Activated CD4-positive, CD25-positive, alpha-beta regulatory T cell treated with anti-CD3 and anti-CD28 coated beads, Interleukin-2, amount 50 U/mL, for 72 hours (primary cell): ENCODE results near the gene C10orf95.

ENCODE experiments used
- DNase-seq: peaks from one replicate; pipeline ENCODE4 v3.0.0; 2021

C10orf95 gene

DNA sequence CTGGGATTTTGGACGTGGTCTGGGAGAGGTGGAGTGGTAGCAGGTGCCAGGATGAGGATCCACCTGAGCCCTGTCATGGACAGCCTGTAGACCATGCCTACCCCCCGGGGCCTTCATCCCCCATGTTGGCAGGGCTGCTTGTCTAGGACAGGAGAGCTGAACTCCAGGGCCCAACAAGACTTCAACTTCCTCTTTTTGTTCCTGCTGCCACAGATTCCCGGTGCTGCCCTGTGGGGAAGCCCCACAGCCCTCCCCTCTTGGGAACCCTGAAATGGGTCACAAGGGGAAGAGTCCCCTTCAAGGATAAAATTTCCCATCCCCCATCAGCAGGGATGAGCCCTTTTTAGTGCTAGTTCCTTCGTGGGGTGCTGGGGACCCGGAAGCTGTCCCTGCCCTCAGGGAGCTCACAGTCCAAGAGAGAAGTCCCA lies 17.7 kb downstream of the C10orf95 start:
- DNase-seq, result no peak

DNA sequence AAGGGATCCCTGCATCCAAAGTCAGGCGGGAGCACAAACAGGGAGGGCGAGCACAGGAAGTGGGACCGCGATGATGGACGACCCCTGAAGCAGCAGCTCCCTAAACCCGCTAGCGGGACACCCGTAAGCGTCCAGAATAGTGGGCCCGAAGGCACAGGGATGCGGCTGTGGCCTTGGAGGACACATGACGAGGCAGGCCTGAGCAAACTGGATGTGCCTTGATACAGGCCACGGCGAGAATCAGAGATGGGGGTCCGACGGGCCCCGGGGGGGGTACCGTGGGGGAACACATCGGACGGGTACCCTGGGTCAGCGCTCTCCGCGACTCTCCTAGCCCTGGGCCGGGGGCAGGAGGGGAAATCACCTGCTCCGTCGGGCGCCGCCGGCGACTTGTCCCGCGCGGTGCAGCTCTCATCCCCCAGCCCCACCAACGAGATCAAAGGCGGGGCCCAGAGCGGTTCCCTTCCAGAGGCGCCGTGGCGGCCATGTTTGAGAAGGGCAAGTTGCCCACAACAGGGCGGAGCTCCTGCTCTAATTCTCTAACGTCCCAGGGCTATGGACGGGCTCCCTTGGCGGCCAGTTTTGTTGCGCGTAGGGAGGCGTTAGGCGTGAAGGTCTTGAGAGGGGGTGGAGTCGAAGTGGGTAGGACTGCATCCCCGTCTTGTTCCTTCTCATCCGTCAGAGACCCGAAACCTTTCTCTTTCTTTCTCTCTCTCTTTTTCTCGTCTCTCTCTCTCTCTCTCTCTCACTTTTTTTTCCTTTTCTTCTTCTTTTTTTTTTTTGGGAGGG lies 19.0 kb downstream of the C10orf95 start, which contains the start of gene CUEDC2:
Gene CUEDC2 (minus strand): TSS at position 413 of the 789 bp plus-strand sequence. CDS start 7,386 bp downstream, outside the sequence.
- DNase-seq, result peak; percentile 99

DNA sequence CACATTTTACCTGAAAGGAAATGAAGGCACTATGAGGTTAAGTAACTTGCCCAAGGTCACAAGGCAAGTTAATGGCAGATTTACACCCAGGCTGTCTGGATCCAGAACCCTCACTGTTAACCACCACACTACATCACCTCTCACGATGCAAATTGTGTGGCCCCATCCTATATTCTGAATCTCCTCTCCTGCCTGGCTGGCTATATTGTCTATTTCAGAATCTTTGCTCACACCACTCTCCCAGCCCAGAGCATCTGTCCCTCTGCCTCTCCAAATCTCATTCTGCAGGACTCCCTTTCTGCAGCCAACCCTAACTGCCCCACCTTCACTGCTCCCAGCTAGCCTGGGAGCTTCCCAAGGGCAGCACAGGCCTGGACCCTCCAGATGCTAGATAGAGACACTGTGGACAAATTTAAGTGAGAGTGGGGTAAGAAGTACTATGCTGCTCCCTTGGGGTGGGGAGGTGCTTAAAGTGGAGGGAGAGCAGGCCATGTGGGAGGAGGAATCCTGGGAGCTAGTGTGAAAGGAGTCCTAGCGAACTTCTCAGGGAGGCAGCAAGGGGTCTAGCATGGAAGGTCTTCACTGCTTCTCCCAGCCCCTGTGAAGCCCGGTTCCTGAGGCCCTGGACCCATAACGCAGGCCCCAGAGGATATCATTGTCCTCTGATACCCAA lies 19.8 kb downstream of the C10orf95 start:
- DNase-seq, result no peak

DNA sequence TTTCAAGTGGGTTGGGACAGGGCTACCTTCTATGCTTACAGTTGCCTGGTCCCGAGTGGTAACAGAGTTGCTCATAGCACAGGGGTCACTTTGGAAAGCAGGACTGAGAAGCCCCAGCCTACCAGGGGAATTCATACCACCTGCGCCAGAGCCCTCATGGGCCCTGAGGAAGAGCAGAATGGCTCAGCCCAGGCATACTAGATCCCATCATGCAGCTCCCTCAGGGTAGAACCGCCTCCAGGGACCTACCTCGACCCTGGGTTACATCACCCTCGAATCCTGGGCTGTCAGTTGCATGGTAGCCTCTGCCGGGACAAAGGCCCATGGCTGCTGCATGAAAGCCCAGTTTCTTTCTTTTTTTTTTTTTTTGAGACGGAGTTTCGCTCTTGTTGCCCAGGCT lies 21.9 kb downstream of the C10orf95 start:
- no peak for DNase-seq

DNA sequence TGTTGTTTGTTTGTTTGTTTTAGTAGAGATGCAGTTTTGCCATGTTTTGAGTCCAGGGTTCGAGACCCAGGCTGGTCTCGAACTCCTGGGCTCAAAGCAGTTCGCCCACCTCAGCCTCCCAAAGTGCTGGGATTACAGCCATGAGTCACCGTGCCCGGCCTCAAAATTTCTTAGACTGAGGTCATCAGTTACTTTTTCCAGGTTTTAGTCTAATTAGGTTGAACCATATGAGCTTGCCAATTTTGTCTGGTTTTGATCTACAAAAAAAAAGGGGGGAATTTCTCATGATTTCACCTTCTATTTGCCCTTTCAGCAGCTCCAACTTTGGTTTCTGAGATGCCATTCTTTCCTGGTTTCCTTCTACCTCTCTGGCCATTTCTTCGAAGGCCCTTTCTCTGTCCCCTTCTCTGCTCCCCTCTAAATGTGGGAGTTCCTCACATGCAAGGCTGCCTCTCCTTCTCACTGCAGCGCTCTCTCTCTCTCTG lies 24.5 kb downstream of the C10orf95 start:
- DNase-seq, result no peak

DNA sequence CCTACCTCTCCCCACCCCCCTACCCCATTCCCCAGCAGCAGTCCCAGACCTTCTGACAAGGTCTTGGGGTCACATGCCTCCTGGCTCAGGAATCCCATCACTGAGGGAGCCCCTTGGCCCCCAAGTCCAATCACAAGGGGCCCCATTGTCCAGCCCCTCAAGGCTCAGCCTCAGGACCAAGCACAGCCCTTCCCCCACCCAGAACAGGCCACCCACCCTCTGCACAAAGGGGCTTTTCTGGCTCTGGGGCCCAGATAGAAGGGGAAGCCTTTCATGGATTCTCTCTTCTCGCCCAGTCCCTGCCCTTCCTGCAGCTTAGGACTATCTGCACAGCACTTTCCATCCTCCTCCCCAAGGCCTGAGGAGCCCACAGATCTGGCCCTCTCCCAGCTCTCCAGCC lies 25.9 kb downstream of the C10orf95 start:
- no peak for DNase-seq

DNA sequence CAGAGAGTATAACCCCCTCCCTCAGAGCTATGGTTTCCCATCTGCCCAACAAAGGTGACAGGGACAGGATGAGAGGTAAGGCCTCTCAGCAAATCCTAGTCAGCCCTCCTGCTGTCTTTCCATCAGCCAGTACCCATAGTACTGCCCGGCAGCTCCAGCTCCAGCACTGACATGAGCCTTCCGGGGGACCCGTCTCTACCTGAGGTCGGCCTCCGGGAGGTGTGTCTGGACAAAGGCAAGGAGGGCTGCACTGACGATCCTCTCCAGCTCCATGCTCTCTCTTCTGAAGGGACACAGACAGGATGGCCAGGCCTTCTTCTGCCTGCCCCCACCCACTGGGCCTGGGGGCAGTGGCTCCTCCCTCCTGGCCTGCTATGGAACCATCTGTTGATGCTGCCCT lies 26.4 kb downstream of the C10orf95 start:
- DNase-seq, result no peak

DNA sequence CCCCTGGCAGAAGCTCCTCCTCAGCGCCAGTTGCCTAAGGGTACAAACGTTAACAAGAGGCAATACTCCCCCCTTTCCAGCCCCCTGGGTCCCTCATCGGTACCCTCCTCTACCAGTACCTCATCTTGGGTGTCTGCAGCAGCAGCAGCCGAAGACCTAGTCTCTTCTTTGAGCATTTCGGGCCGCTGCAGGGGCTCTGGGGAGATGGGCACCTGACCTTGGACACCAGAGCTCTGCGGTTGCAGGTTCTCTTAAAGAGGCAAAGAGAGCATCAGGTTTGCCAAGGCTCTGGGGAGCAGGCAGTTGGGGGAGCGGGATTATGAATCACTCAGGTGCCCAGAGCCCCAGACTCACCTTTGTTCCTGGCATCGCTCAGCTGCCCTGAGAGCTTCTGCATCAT lies 27.2 kb downstream of the C10orf95 start:
- no peak for DNase-seq

DNA sequence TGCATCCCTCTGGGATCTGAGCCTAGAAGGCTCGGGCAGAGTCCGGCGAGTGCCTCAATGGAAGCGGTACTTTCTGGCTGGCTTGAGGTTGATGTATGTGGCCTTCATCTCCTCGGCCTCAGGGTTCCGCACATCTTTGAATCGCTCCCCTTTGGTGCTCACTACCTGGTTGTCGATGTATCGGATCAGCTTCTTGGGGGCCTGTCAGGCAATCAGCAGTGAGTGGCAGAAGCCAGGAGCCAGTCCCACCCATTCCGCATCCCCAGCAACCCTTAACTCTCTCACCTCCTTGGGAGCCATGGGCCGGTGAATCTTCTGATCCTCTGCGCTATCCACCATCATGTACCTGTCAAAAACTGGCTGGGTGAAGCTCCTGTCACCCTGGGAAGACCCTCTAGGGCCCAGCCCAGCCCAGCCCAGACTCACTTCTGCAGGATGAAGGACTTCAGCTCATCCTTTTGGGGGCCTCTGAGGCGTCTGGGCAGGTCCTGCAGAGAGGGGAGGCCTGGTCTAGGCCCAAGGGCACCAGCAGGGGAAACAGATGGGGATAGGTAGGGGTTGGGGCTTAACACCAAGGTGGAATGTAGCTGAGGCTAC lies 27.9 kb downstream of the C10orf95 start:
- no peak for DNase-seq

DNA sequence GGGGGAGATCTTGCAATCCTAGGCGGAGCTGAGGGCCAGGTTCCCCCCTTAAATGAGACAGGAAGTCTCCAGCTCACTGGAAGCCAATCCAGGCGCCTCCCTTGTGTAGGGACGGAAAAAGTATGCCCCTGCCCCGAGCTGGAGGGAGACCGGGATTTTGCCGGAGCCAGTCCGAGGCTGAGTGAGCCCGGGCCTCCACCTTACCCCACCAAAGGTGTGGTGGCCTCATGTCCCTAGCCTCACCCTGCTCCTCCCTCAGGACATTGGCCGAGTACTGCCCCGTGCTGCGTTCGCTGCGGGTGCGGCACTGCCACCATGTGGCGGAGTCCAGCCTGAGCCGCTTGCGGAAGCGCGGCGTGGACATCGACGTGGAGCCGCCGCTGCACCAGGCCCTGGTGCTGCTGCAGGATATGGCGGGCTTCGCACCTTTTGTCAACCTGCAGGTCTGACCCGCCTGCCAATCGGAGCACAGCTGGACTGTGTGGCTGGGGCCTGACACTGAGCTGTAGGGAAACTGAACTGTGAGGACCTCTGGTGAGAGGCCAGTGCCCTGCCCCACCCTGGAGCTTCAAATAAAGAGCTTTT lies 28.7 kb downstream of the C10orf95 start:
- DNase-seq, result peak; percentile 61

DNA sequence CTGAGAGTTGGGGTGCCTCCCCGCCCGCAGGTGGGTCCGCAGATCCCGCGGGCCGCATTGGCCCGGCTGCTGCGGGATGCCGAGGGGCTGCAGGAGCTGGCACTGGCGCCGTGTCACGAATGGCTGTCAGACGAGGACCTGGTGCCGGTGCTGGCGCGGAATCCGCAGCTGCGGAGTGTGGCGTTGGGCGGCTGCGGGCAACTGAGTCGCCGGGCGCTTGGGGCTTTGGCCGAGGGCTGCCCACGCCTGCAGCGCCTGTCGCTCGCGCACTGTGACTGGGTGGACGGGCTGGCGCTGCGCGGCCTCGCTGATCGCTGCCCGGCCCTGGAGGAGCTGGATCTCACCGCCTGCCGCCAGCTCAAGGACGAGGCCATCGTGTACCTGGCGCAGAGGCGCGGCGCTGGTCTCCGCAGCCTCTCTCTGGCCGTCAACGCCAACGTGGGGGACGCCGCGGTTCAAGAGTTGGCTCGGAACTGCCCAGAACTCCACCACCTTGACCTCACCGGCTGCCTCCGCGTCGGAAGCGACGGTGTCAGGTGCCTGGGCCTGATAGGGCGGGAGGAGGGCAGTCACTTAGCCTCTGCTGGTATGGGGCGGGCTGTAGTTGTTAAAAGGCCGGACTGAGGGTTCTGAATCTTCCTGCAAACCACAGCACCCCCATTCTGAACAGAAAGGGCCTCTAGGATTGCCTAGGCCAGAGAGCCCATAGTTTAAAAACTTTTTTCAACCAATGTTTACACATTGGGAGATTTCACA lies 29.4 kb downstream of the C10orf95 start:
- DNase-seq, result no peak

DNA sequence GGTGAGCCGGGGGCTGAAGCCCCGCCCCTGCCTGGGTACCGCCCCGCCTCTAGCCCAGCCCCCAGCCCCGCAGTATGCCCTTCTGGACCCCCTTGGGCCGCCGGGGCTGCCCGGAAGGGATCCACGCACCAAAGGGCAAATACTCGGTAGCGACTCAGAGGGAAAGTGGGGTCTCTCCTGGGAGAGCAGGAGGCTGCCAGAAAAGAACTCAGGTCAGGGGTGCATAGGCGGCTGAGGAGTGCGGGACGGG lies 29.9 kb downstream of the C10orf95 start:
- DNase-seq, result no peak

DNA sequence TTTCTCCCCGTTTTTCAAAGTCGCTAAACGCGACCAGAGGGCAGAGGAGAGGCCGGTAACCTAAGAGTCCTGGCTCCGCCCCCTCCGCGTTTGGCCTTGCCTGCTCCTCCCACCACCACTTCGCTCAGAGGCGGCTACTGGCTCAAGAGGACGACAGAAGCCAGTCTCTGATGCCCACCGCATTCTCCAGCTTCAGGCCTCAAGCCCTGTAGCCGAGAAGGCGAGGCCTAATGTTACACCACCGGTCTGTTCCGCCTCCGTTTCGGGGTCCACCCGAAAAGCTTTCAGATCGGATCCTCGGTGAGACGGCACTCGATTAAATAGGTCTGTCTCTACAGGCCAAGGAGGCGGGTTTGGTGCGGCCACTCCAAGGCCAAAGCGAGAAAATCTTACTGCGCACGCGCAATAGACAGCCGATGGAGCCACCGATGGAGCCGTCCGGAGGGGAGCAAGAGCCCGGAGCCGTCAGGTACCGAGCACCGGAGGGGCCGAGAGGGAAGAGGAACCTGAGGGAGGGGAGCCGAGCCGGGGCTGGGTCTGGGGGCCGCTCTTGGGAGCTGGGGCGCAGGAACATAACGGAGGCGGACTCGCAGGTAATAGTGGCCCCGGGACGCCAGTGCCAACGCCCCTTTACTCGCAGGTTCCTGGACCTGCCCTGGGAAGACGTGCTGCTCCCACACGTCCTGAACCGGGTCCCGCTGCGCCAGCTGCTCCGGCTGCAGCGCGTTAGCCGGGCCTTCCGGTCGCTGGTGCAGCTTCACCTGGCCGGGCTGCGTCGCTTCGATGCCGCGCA lies 30.4 kb downstream of the C10orf95 start, which contains the start of gene FBXL15:
Gene FBXL15 (plus strand): TSS at position 123 of the 793 bp plus-strand sequence. CDS start 294 bp downstream, at position 417.
- peak; percentile 91 for DNase-seq

DNA sequence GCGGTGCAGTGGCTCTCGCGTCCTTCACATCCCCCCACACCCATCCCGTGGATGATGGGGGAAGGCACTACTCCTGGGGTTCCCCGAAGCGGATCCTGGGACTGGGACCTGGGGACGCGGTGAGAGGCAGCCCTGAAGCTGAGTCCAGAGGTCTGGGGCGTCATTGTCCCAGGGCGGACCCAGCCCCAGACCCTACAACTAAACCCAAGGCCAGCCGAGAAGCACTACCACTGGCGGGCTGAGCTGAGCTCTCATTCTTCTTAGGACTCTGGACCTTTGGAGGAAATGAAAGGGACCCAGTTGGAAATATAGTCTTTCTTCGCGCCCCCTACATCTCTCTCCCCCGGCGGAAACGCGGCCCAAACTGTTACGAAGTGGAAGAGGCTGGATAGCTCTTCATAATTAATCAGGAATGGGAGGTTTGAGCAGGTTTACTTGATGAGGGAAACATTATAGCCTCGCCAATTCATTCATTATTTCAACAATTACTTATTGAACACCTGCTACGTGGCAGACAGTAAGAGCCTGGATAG lies 31.1 kb downstream of the C10orf95 start:
- no peak for DNase-seq

DNA sequence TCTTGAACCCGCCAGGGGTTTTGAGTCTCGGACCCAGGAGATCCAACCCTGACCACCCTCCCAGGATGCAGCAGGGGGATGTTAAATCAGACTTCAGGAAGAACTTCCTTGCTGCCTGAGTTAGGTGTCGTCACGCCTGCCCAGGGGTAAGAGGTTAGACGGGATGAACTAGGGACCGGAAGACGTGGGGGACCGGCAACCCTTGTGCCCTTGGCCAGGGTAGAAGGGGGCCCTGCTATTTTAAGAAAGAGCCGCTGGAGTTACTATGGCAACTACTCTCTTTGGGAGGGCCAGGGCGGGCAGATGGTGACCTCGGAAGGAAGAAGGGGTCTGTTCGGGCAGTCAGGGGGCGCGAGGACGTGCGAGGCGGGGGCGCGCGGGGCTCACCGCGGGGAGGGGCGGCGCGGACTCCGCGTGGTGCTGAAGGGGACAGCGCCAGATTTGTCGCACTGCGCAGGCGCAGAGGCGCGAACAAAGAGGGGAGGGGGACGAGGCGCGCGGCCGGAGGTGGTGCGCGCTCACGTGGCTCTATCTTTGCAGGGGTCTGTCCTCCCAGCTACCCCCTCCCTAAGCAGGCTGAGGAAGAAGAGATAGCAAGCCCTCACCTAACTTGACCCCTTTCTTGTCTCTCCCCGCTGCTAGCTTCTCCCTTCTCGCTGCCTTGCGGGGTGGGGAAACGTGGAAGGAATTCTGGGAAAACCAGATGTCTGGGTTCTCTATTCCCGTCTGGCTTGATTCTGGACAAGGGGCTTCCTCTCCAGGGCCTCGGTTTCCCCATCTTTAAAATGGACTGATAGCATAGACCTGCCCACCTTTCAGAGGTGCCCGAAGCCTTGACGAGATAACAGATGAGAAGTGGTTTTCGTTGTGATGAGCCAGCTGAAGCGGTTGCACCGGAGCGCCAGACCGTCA lies 31.8 kb downstream of the C10orf95 start:
- peak; percentile 80 for DNase-seq

DNA sequence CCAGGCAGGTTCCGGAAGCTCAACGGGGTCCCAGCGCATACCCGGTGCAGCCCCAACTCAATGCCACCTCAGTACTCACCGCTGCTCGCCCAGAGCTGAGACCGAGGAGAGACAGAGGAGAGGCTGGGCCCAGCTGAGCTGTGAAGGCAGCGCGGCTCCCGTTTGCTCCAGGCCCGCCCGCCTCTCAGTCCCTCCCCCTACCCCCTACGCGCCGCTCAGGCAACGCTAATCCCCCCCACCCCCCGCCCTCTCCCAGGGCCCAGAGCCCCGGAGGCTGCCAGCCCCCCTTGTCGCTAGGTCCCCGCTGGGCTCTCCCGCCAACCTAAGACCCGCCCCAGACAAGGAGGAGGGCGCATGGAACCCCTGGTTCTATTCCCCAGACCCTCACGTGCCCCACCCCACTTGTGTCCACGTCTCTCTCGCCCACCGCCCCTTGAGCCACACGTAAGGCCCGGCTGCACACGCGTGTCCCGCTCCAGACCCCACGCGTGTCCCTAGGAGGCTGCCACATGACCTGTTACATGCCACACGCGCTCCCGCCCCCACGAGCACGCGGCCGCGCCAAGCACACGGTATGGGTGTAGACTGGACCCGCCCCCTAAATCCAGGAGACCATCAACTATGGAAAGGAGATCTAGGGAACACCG lies 32.6 kb downstream of the C10orf95 start, which contains the start of gene PSD:
Gene PSD (minus strand): TSS at position 164 of the 647 bp plus-strand sequence. CDS start 1,747 bp downstream, outside the sequence.
- DNase-seq, result no peak

DNA sequence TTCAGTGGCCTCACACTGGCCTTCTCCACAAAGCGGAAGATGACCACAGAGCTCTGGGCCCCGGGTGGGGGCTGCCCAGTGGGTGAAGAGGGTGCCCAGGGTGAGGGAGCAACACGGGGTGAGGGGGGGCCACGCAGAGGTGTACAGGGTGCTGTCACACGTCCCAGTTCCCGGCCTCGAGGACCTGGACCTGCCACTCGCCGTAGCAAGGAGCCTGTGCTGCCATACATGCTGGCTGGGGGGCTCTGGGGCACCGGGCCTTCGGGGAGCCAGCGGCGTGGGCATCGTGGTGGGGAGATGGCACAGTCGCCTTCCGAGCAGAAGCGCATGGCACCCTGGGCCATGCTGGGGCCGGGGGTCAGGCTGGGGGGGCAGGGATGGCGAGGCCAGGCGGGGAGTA lies 34.6 kb downstream of the C10orf95 start:
- DNase-seq, result no peak

DNA sequence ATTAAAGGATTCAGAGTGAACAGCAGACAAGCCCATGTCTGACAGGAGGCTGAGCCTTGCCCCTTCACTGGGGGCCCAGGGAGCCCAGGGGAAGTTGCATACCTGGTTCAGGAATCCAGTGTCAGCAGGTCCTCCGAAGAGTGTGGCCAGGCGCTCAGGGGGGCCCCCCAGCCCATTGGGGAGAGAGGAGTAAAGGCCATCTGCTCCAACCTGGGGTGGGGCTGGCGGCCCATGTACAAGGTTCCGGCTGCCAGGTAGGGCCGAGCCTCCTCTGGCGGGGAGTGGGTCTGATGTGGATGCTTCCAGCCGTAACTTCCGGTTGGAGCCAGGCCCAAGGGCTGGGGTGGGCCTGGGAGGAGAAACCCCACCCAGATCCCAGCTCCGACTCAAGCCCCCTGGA lies 35.1 kb downstream of the C10orf95 start:
- no peak for DNase-seq

DNA sequence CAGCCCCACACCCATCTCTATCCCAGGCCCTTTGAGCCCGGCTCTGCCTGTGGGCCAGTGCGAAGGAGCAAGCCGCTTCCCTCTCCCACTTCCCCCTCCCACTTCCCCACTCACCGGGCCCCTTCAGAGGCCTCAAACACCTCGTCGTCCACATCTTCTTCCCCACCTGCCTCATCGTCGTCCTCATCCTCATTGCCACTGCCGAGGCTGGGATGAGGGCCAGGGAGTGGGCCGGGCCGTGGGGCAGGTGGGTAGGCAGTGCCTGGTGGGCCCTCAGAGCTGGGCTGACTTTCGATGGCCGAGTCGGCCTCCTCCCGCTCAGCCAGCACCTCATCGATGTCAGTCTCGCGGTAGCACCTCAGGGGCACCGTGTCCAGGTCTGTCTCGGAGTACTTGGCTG lies 36.6 kb downstream of the C10orf95 start:
- no peak for DNase-seq
